ENCODE measurements around the gene NFU1. TPM values are rescaled to one million over a fixed set of nuclear protein-coding genes. Genes with fewer than 3 reads are reported as not detected.

The NFU1 gene
- total and polyA plus RNA-seq, 11 donors, result 61.5 to 156 (median 110) TPM

DNA sequence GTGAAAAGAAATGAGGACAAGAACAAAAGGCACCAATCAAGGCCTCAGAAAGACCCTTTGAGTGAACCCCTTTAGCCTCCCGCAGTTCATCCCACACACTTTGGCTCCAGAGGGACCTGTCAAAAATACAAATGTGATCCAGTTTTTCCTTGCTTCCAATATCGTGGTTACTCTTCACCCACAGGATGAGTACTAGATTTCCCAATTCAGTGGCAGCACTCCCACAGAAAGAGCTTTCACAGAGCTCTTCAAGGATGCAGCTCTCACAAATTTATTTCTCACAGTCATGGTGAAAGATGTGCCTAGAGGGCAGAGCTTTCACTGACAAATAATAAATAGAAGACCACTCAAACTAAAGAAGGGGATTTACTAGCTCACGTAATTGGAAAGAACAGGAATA is 47.2 kb downstream of the NFU1 start:
- 83 to 90% (median 86%) methylated on average over 3 of the region's 3 CpGs for WGBS, 4 donors
- H3K27ac ChIP-seq, result no peak overlapping the region
- H3K27me3 ChIP-seq, result no peaks in the 10 kb centered on the region
- ATAC-seq (no peak), DNase-seq (no peak)
- H3K9me3 ChIP-seq, result no peaks in the 10 kb centered on the region
- H3K4me3 ChIP-seq, result no peak overlapping the region
- peaks cover 0 to 36% (median 16%) of the 10 kb centered on the region in 12 donors for H3K4me1 ChIP-seq
- intact Hi-C loops (cut with DNase I), result no loop called here
- H3K36me3 ChIP-seq, result peaks cover 0 to 20% (median 12%) of the 10 kb centered on the region in 9 donors
- no peak for TF ChIP-seq POLR2A (IDR thresholded peaks at IDR 0.05)
- TF ChIP-seq, protein P1, sequence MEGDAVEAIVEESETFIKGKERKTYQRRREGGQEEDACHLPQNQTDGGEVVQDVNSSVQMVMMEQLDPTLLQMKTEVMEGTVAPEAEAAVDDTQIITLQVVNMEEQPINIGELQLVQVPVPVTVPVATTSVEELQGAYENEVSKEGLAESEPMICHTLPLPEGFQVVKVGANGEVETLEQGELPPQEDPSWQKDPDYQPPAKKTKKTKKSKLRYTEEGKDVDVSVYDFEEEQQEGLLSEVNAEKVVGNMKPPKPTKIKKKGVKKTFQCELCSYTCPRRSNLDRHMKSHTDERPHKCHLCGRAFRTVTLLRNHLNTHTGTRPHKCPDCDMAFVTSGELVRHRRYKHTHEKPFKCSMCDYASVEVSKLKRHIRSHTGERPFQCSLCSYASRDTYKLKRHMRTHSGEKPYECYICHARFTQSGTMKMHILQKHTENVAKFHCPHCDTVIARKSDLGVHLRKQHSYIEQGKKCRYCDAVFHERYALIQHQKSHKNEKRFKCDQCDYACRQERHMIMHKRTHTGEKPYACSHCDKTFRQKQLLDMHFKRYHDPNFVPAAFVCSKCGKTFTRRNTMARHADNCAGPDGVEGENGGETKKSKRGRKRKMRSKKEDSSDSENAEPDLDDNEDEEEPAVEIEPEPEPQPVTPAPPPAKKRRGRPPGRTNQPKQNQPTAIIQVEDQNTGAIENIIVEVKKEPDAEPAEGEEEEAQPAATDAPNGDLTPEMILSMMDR (IDR thresholded peaks at IDR 0.05), result no peak

DNA sequence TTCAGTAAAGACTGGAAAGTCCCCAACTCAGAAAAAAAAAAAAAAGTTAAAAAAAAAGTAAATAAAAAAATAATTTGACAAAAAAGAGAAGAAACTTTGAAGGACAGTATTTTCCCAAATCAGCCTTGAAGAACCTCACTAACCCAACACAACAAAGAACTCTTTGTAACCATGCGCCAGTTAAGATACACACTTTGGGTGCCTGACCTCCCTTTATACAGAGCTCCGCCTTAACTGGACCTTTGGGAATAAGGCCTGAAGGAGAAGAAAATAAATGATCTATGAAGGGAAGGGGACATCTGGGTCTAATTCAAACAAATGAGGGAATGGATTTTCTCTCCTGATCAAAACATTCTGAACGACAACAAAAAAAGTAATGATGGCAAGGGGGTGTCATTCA is 48.0 kb downstream of the NFU1 start:
- WGBS, 4 donors, result 88 to 96% (median 93%) methylated on average over 3 of the region's 3 CpGs
- TF ChIP-seq POLR2A (IDR thresholded peaks at IDR 0.05), result no peak
- TF ChIP-seq, protein P1 (IDR thresholded peaks at IDR 0.05), result no peak
- Histone ChIP-seq H3K4me1 (peaks cover 0 to 44% (median 16%) of the 10 kb centered on the region in 12 donors), H3K4me3 (no peak overlapping the region), H3K36me3 (peaks cover 0 to 13% (median 6%) of the 10 kb centered on the region in 9 donors), H3K9me3 (no peaks in the 10 kb centered on the region), H3K27me3 (no peaks in the 10 kb centered on the region), H3K27ac (no peak overlapping the region)
- DNase-seq (no peak), ATAC-seq (no peak)
- intact Hi-C loops (cut with DNase I), result loop anchor here in 4 of 10 donors (5.0 to 10.0 kb wide), 2 partner anchors 48 to 96 kb away; partner anchors contain the start of gene NFU1 (in 3 of the 4)

DNA sequence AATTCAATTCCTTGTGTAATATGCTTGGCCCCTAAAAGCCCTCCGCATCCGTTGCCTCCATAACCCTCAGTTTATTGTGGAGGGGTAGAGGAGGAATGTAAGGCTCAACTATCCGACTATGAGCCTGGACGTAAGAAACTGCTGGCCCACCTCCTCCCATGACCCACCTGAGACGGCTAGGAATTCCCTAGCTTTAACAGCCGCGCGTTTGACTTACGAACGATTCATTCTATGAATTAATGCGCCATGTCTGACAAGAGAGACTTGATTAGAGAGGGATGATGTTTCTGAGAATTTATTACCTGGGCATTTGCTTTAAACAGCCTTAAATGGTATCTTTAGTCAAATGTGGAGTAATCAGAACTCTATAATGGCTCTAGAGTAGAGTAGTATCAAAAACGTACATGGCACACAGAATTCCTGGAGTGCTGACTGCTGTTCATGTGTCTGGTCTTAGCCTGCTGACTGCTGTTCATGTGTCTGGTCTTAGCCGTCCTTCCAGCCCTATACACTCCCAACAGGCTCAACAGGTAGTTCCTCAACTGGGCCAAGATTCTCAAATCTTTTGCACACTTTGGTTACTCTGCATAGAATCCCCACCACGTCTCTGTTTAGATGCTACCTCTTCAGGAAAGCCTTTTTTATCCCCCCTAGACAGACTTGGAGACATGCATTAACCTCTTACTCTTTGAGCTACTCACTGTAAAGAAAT is 49.3 kb downstream of the NFU1 start:
- no peak for DNase-seq
- Histone ChIP-seq H3K36me3 (peaks cover 0 to under 1% (median 0%) of the 10 kb centered on the region in 9 donors), H3K4me3 (peak overlapping the region; percentile 49 to 98 (median 91)), H3K9me3 (no peaks in the 10 kb centered on the region), H3K4me1 (peaks cover 0 to 57% (median 19%) of the 10 kb centered on the region in 12 donors), H3K27me3 (no peaks in the 10 kb centered on the region), H3K27ac (peak overlapping the region in 10 of 12 donors; percentile 63 to 89 (median 86))
- WGBS, 4 donors, result 66 to 74% (median 71%) methylated on average over 14 of the region's 14 CpGs
- TF ChIP-seq, protein P1 (IDR thresholded peaks at IDR 0.05), result no peak
- TF ChIP-seq POLR2A (IDR thresholded peaks at IDR 0.05), result no peak
- intact Hi-C loops (cut with DNase I), result loop anchor here in 4 of 10 donors (5.0 to 10.0 kb wide), 2 partner anchors 49 to 97 kb away; partner anchors contain the start of gene NFU1 (in 3 of the 4)
- no peak for ATAC-seq
